Nephron progenitor cell (in vitro differentiated cells): ENCODE measurements around the gene VIPR2.

Experiments used
- DNase-seq: peaks from one replicate; pipeline ENCODE4 v3.0.0; 2021
- H3K27ac Mint-ChIP-seq: 2 replicates; pipeline ENCODE4 v1.8.0; 2021; ENCODE audit warnings: mild to moderate bottlenecking, moderate library complexity, mixed read lengths
- H3K27me3 Mint-ChIP-seq: 2 replicates; pipeline ENCODE4 v1.8.0; 2021; ENCODE audit warnings: mild to moderate bottlenecking, low read depth, mixed read lengths; ENCODE audit not compliant: poor library complexity
- H3K36me3 Mint-ChIP-seq: 2 replicates; pipeline ENCODE4 v1.8.0; 2021; ENCODE audit warnings: low read depth, mixed read lengths
- H3K4me1 Mint-ChIP-seq: 2 replicates; pipeline ENCODE4 v1.8.0; 2021; ENCODE audit warnings: mixed read lengths
- H3K4me3 Mint-ChIP-seq: 2 replicates; pipeline ENCODE4 v1.8.0; 2021; ENCODE audit warnings: mild to moderate bottlenecking, moderate library complexity, mixed read lengths
- H3K9me3 Mint-ChIP-seq: 2 replicates; pipeline ENCODE4 v1.8.0; 2021; ENCODE audit warnings: mild to moderate bottlenecking, moderate library complexity, mixed read lengths
- CTCF ChIP-seq: fragments of 200-600 bp; sonication (generic); IDR thresholded peaks from 2 replicates; pipeline ENCODE4 v1.5.0; 2021; ENCODE audit warnings: antibody characterized with exemption

VIPR2 gene

GRCh38 chr7:159034394-159034793 lies 110.3 kb downstream of the VIPR2 start:
- DNase-seq = no peak
- H3K9me3 Mint-ChIP-seq = no peaks in the 10 kb centered on the region
- no peaks in the 10 kb centered on the region for H3K36me3 Mint-ChIP-seq
- peaks cover 69% of the 10 kb centered on the region for H3K4me1 Mint-ChIP-seq
- H3K27me3 Mint-ChIP-seq = peaks cover 9% of the 10 kb centered on the region
- no peak overlapping the region for H3K27ac Mint-ChIP-seq
- H3K4me3 Mint-ChIP-seq = no peak overlapping the region
- no peak for TF ChIP-seq CTCF

DNA sequence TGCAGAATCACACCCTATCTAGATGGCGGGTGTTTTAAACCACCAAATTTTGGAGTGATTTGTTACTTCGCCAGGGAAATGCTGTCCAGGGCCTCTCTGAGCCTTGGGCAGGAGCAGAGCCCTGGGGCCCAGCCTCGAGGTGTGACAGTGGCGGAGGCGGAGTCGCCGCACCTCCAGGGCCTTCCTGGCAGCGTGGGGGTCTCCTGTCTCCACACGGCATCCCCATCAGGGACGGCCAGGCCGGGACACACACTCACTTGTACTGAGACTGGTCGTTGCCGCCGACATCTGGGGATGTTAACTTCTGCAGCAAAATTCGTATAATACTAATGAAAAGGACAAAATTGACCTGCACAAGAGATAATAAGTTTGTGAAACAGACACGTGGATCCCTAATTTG lies 110.7 kb downstream of the VIPR2 start:
- H3K27ac Mint-ChIP-seq = no peak overlapping the region
- H3K9me3 Mint-ChIP-seq = no peaks in the 10 kb centered on the region
- no peak overlapping the region for H3K4me3 Mint-ChIP-seq
- H3K4me1 Mint-ChIP-seq = peaks cover 71% of the 10 kb centered on the region
- H3K36me3 Mint-ChIP-seq = no peaks in the 10 kb centered on the region
- TF ChIP-seq CTCF = no peak
- peaks cover 9% of the 10 kb centered on the region for H3K27me3 Mint-ChIP-seq
- no peak for DNase-seq

DNA sequence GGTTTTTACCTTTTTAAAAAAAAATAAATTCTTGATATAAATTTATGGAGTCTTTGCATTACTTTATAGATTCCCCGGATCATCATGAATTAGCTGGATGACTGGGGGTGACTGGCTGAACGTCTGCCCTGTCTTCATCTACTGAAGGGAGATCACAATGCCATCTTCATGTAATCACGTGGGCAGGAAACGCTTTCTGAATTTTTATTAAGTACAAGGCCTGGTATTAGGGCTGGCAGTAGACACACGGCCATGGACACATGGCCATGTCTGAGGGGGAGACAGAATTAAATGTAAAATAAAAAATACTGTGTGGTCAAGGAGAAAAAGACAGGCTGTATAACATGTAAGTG lies 111.2 kb downstream of the VIPR2 start:
- no peak for DNase-seq
- Mint-ChIP-seq H3K9me3 (no peaks in the 10 kb centered on the region), H3K4me1 (peaks cover 76% of the 10 kb centered on the region), H3K4me3 (peak overlapping the region; percentile 2), H3K27ac (peak overlapping the region; percentile 7), H3K36me3 (no peaks in the 10 kb centered on the region), H3K27me3 (peaks cover 10% of the 10 kb centered on the region)
- no peak for TF ChIP-seq CTCF

GRCh38 chr7:159032753-159033472 lies 111.8 kb downstream of the VIPR2 start:
- no peaks in the 10 kb centered on the region for H3K36me3 Mint-ChIP-seq
- peaks cover 77% of the 10 kb centered on the region for H3K4me1 Mint-ChIP-seq
- no peak for TF ChIP-seq CTCF
- H3K4me3 Mint-ChIP-seq = no peak overlapping the region
- no peak for DNase-seq
- no peak overlapping the region for H3K27ac Mint-ChIP-seq
- H3K27me3 Mint-ChIP-seq = peaks cover 14% of the 10 kb centered on the region
- no peaks in the 10 kb centered on the region for H3K9me3 Mint-ChIP-seq

- Mint-ChIP-seq H3K36me3 (no peaks in the 10 kb centered on the region), H3K27me3 (peaks cover 14% of the 10 kb centered on the region), H3K9me3 (no peaks in the 10 kb centered on the region), H3K27ac (no peak overlapping the region), H3K4me3 (no peak overlapping the region), H3K4me1 (peaks cover 83% of the 10 kb centered on the region)
- no peak for TF ChIP-seq CTCF
- no peak for DNase-seq
Measured at GRCh38 chr7:159032322-159032721, 112.3 kb downstream of the VIPR2 start.

- peak overlapping the region; percentile 67 for H3K4me3 Mint-ChIP-seq
- H3K9me3 Mint-ChIP-seq = no peaks in the 10 kb centered on the region
- DNase-seq = no peak
- H3K27me3 Mint-ChIP-seq = peaks cover 17% of the 10 kb centered on the region
- H3K36me3 Mint-ChIP-seq = no peaks in the 10 kb centered on the region
- peak overlapping the region; percentile 64 for H3K27ac Mint-ChIP-seq
- no peak for TF ChIP-seq CTCF
- H3K4me1 Mint-ChIP-seq = peaks cover 84% of the 10 kb centered on the region
Measured at GRCh38 chr7:159031750-159032149, 112.9 kb downstream of the VIPR2 start.
